Measurements from ENCODE around the gene FN3KRP. TPM values are rescaled to one million over a fixed set of nuclear protein-coding genes. Genes with fewer than 3 reads are reported as not detected.

Gene FN3KRP
- polyA plus RNA-seq, 3 donors: 16.5 to 24.8 (median 23.2) TPM

DNA sequence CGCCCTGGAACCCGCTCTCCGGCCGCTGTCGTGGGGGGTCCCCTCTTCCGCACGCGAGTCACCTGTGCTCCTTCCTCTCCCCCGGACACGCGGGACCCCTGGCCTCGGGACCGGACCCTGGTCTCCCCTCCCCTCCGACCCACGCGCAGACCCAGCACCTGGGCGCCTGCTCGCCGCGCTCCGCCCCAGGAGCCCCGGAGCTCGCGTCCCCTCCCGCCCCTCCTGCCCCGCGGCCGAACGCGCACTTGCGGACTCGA lies 18.8 kb upstream of the FN3KRP start:
- peaks cover 0 to 6% of the 10 kb centered on the region in 2 donors for H3K36me3 Mint-ChIP-seq
- no peaks in the 10 kb centered on the region for H4K20me1 ChIP-seq (ENCODE audit: insufficient read depth, low read length)
- peak overlapping the region; percentile 55 to 78 for H3K4me3 Mint-ChIP-seq
- H3K27me3 Mint-ChIP-seq (ENCODE audit: low read depth in 3 of 3): peaks cover 23 to 31% (median 28%) of the 10 kb centered on the region in 3 donors
- WGBS (ENCODE audit: insufficient coverage): under 1% methylated on average over 32 of the region's 32 CpGs
- no peaks in the 10 kb centered on the region for H3K36me3 ChIP-seq (replicated peaks in 1 of 2; ENCODE audit: control insufficient read depth in 1 of 2, insufficient read depth in 2 of 2, low read length in 2 of 2)
- H3K27ac Mint-ChIP-seq: no peak overlapping the region
- H3K27ac ChIP-seq (ENCODE audit: low read depth in 1 of 2, low read length in 2 of 2): no peak overlapping the region
- intact Hi-C loops (cut with micrococcal nuclease): loop anchor here (2.0 to 10.0 kb wide), 4 partner anchors 49 to 243 kb away; partner anchors contain the start of genes WDR45B (in 2 of the 2), CYBC1 (in 1 of the 2), NARF (in 1 of the 2) and TBCD (in 1 of the 2)
- peak overlapping the region; percentile 72 for H2AFZ ChIP-seq (ENCODE audit: insufficient read depth, low read depth, low read length, poor library complexity, severe bottlenecking)
- peaks cover 9 to 17% of the 10 kb centered on the region in 2 donors for H3K9me3 ChIP-seq (replicated peaks in 1 of 2; ENCODE audit: control insufficient read depth in 1 of 2, insufficient read depth in 1 of 2, low read length in 2 of 2)
- no peaks in the 10 kb centered on the region for H3K79me2 ChIP-seq (ENCODE audit: insufficient read depth, low read length)
- peaks cover 9 to 36% (median 27%) of the 10 kb centered on the region in 7 donors for H3K9me3 Mint-ChIP-seq
- H3K4me2 ChIP-seq (replicated peaks; ENCODE audit: extremely low read depth, low read length, poor library complexity, severe bottlenecking): peak overlapping the region; percentile 74
- H3K27me3 ChIP-seq (ENCODE audit: control insufficient read depth in 2 of 2, insufficient read depth in 2 of 2, low read length in 2 of 2): peaks cover 9 to 20% of the 10 kb centered on the region in 2 donors
- peak overlapping the region in 1 of 3 experiments; percentile 65 for H3K4me3 ChIP-seq (replicated peaks in 1 of 3; ENCODE audit: low read depth in 2 of 3, low read length in 3 of 3)
- H3K9ac ChIP-seq (ENCODE audit: insufficient read depth, low read length, poor library complexity, severe bottlenecking): peak overlapping the region; percentile 40
- TF ChIP-seq, protein P1, sequence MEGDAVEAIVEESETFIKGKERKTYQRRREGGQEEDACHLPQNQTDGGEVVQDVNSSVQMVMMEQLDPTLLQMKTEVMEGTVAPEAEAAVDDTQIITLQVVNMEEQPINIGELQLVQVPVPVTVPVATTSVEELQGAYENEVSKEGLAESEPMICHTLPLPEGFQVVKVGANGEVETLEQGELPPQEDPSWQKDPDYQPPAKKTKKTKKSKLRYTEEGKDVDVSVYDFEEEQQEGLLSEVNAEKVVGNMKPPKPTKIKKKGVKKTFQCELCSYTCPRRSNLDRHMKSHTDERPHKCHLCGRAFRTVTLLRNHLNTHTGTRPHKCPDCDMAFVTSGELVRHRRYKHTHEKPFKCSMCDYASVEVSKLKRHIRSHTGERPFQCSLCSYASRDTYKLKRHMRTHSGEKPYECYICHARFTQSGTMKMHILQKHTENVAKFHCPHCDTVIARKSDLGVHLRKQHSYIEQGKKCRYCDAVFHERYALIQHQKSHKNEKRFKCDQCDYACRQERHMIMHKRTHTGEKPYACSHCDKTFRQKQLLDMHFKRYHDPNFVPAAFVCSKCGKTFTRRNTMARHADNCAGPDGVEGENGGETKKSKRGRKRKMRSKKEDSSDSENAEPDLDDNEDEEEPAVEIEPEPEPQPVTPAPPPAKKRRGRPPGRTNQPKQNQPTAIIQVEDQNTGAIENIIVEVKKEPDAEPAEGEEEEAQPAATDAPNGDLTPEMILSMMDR (IDR thresholded peaks at IDR 0.05): no peak
- DNase-seq: no peak
- H3K4me1 Mint-ChIP-seq: peaks cover 9% of the 10 kb centered on the region
- H3K4me1 ChIP-seq (ENCODE audit: control insufficient read depth in 1 of 2, insufficient read depth in 2 of 2, low read length in 2 of 2): peaks cover 13 to 20% of the 10 kb centered on the region in 2 donors

DNA sequence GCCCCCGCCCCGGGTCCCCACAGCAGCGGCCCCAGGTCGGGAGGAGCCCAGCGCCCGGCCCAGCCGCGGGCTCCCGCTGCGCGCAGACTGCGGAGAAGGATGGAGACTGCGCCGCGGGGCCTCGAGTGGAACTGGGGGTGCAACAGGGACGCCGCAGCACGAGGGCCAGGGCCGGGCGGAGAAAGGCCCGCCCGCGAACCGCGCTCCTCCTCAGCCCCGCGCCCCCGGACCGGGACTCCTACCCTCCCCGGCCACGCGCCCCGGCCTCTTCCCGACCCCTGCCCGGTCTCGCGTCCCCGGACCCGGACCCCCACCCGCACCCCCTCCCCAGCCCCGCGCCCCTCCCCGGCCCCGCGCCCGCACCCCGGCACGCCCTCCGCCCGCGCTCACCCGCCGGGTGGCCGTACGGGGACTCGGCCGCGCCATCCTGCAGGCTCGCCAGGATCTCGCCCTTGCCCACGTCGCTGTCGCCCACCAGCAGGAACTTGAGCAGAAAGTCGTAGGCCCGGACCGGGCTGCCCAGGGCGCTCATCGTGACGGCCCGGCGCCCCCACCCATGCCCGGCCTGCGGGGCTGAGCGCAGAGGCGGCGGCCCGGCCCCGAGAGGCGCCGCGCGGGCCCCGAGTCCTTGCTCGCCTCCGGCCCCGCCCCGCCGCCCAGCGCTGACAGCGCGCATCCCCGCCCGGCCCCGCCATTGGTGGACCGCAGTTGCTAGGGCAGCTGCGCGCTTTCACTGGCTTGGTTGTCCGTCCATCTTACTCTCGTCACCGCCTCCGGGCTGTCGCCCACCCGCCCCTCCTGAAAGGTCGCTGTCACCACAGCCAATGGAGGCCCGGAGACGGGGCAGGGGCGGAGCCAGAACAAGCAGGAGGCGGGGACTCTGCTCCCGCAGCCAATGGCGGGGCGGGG lies 18.2 kb upstream of the FN3KRP start, which contains the start of gene RAB40B:
Gene RAB40B, minus strand, starts transcription at position 634 of the 909 bp plus-strand sequence. Its CDS starts 102 bp downstream, at position 532.
- peak within 1 kb of the TSS in 3 of 7 donors; percentile 26 to 78 (median 70) for H3K27ac Mint-ChIP-seq
- Histone ChIP-seq H3K9ac (ENCODE audit: insufficient read depth, low read length, poor library complexity, severe bottlenecking) (peak within 1 kb of the TSS; percentile 40), H3K36me3 (replicated peaks in 1 of 2; ENCODE audit: control insufficient read depth in 1 of 2, insufficient read depth in 2 of 2, low read length in 2 of 2) (no peaks in the 10 kb centered on the region), H3K4me2 (replicated peaks; ENCODE audit: extremely low read depth, low read length, poor library complexity, severe bottlenecking) (peak within 1 kb of the TSS; percentile 86), H2AFZ (ENCODE audit: insufficient read depth, low read depth, low read length, poor library complexity, severe bottlenecking) (peak within 1 kb of the TSS; percentile 78), H4K20me1 (ENCODE audit: insufficient read depth, low read length) (no peaks in the 10 kb centered on the region), H3K79me2 (ENCODE audit: insufficient read depth, low read length) (no peaks in the 10 kb centered on the region), H3K27ac (ENCODE audit: low read depth in 1 of 2, low read length in 2 of 2) (no peak within 1 kb of the TSS), H3K4me3 (replicated peaks in 1 of 3; ENCODE audit: low read depth in 2 of 3, low read length in 3 of 3) (peak within 1 kb of the TSS; percentile 32 to 73 (median 48)), H3K9me3 (replicated peaks in 1 of 2; ENCODE audit: control insufficient read depth in 1 of 2, insufficient read depth in 1 of 2, low read length in 2 of 2) (peaks cover 9 to 17% of the 10 kb centered on the region in 2 donors), H3K27me3 (ENCODE audit: control insufficient read depth in 2 of 2, insufficient read depth in 2 of 2, low read length in 2 of 2) (peaks cover 9 to 20% of the 10 kb centered on the region in 2 donors), H3K4me1 (ENCODE audit: control insufficient read depth in 1 of 2, insufficient read depth in 2 of 2, low read length in 2 of 2) (peaks cover 13 to 20% of the 10 kb centered on the region in 2 donors)
- intact Hi-C loops (cut with micrococcal nuclease): loop anchor here (2.0 to 10.0 kb wide), 4 partner anchors 50 to 244 kb away; partner anchors contain the start of genes WDR45B (in 2 of the 2), CYBC1 (in 1 of the 2), NARF (in 1 of the 2) and TBCD (in 1 of the 2)
- TF ChIP-seq, protein P1 (IDR thresholded peaks at IDR 0.05): no peak
- H3K9me3 Mint-ChIP-seq: peaks cover 9 to 35% (median 27%) of the 10 kb centered on the region in 7 donors
- peaks cover 23 to 31% (median 28%) of the 10 kb centered on the region in 3 donors for H3K27me3 Mint-ChIP-seq (ENCODE audit: low read depth in 3 of 3)
- peak within 1 kb of the TSS; percentile 75 to 92 for H3K4me3 Mint-ChIP-seq
- under 1% methylated on average over 93 of the region's 112 CpGs for WGBS (ENCODE audit: insufficient coverage)
- peak; percentile 98 for DNase-seq
- peaks cover 9% of the 10 kb centered on the region for H3K4me1 Mint-ChIP-seq
- peaks cover 0 to 6% of the 10 kb centered on the region in 2 donors for H3K36me3 Mint-ChIP-seq

All from CD14-positive monocyte (primary cell).